GM06990 (cell line): Measurements from ENCODE around the gene LRRC73.

Experiments
- DNase-seq: peaks from one replicate; pipeline ENCODE4 v3.0.0-alpha.2; 2011; ENCODE audit not compliant: insufficient read length; ENCODE audit errors: extremely low read depth
- H3K27me3 ChIP-seq: replicated peaks from 2 replicates; pipeline ENCODE4 v1.6.0; 2011; ENCODE audit warnings: low read length; ENCODE audit not compliant: control insufficient read depth, insufficient read depth
- H3K36me3 ChIP-seq: 2 replicates; pipeline ENCODE4 v1.5.1; 2011; ENCODE audit warnings: low read length; ENCODE audit not compliant: control insufficient read depth, insufficient read depth
- H3K4me3 ChIP-seq: replicated peaks from 2 replicates; pipeline ENCODE4 v1.5.1; 2011; ENCODE audit warnings: low read depth, mild to moderate bottlenecking, control low read depth, low read length
- TF ChIP-seq, protein P1 (sequence below): IDR thresholded peaks from 2 replicates; pipeline ENCODE4 v1.5.1; 2011; ENCODE audit warnings: low read length, control low read depth, mild to moderate bottlenecking, inconsistent platforms; ENCODE audit not compliant: insufficient read depth, poor library complexity, severe bottlenecking

The LRRC73 gene

DNA sequence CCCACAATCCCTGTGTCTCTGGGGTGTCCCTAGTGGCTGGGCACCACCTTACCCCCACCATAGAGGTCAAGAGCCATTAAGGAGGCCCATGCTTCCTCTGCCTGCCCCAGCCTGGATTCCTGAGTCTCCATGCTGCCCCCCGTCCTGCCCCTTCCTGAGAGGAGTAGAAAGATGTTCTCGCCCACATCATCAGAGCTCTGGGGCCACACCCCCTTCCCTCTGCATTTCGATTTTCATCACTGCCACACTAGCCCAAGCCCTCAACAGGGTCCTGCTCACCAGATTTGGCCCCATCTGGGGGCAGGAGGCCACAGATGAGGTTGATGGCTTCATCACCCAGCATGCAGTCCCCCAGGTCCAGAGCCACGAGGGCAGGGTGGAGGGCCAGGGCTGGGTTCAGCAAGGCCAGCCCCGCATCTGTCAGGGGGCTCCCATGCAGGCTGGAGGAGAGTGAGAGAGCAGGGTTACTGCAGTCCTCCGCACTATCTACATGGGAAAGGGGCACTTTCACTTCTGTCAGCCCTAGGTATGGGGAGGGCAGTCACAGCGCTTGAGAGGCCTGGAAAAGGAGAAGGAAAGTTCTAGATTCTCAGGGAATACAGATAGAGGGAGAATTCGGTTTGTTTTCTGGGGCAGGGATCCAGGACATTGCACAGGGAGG lies 1.5 kb downstream of the LRRC73 start:
- Histone ChIP-seq H3K4me3 (no peak overlapping the region), H3K36me3 (peaks cover 21% of the 10 kb centered on the region), H3K27me3 (no peaks in the 10 kb centered on the region; the same call in 1 of the 2 replicates)
- TF ChIP-seq, protein P1, sequence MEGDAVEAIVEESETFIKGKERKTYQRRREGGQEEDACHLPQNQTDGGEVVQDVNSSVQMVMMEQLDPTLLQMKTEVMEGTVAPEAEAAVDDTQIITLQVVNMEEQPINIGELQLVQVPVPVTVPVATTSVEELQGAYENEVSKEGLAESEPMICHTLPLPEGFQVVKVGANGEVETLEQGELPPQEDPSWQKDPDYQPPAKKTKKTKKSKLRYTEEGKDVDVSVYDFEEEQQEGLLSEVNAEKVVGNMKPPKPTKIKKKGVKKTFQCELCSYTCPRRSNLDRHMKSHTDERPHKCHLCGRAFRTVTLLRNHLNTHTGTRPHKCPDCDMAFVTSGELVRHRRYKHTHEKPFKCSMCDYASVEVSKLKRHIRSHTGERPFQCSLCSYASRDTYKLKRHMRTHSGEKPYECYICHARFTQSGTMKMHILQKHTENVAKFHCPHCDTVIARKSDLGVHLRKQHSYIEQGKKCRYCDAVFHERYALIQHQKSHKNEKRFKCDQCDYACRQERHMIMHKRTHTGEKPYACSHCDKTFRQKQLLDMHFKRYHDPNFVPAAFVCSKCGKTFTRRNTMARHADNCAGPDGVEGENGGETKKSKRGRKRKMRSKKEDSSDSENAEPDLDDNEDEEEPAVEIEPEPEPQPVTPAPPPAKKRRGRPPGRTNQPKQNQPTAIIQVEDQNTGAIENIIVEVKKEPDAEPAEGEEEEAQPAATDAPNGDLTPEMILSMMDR, result no peak
- no peak for DNase-seq

DNA sequence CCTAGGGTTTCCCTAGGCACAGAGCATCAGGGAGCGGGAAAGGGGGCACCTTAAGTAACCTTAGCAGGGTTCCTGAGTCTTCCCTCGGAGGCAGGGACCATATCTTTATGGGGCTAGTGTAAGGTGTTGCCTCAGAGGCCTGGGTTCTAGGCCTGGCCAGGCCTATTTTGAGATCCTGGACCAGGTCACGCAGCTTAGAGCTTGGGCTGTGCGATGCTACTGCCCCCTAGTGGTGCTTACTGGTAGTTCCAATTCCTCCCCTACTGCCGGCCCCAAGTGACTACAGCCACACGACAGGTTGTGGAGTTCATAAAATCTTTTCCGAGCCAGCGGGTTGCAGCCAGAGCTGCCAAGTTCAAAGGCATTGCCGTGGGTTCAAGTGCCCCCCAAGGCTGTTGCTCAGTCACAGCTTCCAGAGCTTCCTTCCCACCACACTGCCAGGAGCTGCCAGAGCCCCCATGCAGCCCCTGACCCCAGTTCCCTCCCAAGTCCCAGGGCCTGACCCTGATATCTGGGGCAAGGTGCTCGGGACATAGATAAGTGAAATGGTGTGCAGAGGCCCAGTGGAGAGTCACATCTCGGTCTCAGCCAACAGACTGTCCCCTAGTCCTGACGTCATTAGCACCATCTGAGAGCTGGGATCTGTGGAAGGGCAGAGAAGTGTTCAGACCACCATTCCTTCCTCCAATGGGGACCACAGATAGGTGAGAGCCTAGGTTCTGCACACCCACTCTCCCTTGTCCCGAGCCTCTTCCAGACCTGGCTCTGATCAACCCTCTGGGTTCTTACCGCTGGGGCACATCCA lies 3.3 kb downstream of the LRRC73 start:
- TF ChIP-seq, protein P1, result peak; percentile 90
- Histone ChIP-seq H3K27me3 (no peaks in the 10 kb centered on the region; the same call in 1 of the 2 replicates), H3K36me3 (peaks cover 22% of the 10 kb centered on the region), H3K4me3 (no peak overlapping the region)
- DNase-seq, result peak; percentile 50

DNA sequence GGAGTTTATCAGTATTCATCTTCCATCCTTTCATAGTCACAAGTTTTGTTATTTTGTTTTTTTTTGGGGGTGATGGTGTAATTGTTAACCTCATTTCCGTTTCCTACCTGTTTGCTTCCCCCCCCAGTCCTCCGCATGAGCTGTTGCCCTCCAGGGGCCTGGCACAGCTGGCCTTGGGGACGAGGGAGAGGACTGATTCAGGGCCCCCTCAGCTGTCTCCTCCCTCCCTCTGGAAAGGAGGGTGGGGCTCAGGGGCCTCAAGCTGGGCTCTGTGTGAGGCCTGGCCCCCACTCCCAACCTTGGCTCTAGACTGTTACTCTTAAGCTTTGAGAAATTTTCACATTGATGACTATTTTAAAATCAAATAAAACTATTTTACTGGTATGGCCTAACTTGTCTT lies 4.0 kb downstream of the LRRC73 start:
- no peak overlapping the region for H3K4me3 ChIP-seq
- no peaks in the 10 kb centered on the region; the same call in 1 of the 2 replicates for H3K27me3 ChIP-seq
- DNase-seq, result no peak
- peaks cover 25% of the 10 kb centered on the region for H3K36me3 ChIP-seq
- TF ChIP-seq, protein P1, result no peak

DNA sequence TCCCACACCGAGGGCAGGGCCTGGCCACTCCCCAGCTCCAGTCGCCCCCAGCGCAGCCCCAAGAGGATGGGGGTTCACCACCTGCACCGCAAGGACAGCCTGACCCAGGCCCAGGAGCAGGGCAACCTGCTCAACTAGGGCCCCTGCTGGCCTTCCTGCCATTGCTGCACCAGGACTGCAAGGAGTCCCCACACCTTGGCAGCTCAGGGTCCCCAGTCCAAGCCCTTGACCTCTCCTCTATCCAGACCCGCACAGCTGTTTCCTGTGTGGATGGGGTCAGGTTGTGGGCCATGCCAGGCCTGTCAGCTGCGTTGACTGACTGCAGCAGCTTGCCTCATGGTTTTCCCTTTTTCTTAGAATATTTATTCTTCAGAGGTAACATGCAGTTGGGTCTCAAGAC lies 4.4 kb downstream of the LRRC73 start:
- Histone ChIP-seq H3K36me3 (peaks cover 24% of the 10 kb centered on the region), H3K4me3 (no peak overlapping the region), H3K27me3 (no peaks in the 10 kb centered on the region; the same call in 1 of the 2 replicates)
- TF ChIP-seq, protein P1, result no peak
- DNase-seq, result no peak

DNA sequence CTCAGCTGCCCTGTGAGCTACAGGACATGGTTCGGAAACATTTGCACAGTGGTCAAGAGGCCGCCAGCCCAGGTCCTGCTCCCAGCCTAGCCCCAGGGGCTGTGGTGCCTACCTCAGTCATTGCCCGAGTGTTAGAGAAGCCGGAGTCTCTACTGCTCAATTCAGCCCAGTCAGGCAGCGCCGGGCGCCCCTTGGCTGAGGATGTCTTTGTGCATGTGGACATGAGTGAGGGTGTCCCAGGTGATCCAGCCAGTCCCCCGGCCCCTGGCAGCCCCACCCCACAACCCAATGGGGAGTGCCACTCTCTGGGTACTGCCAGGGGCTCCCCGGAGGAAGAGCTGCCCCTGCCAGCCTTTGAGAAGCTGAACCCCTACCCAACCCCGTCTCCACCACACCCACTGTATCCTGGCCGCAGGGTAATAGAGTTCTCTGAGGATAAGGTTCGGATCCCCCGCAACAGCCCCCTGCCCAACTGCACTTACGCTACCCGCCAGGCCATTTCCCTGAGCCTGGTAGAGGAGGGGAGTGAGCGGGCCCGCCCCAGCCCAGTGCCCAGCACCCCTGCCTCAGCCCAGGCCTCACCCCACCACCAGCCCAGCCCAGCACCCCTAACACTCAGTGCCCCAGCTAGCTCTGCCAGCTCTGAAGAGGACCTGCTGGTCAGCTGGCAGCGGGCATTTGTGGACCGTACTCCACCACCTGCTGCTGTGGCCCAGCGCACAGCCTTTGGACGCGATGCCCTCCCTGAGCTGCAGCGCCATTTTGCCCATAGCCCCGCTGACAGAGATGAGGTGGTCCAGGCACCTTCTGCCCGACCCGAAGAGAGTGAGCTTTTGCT lies 5.2 kb downstream of the LRRC73 start:
- no peaks in the 10 kb centered on the region; the same call in 1 of the 2 replicates for H3K27me3 ChIP-seq
- H3K4me3 ChIP-seq, result no peak overlapping the region
- no peak for DNase-seq
- peaks cover 27% of the 10 kb centered on the region for H3K36me3 ChIP-seq
- TF ChIP-seq, protein P1, result no peak
